H9 (cell line): ENCODE measurements around the gene GPATCH1. TPM values are rescaled to one million over a fixed set of nuclear protein-coding genes. Genes with fewer than 3 reads are reported as not detected.

Experiments
- DNase-seq: peaks from one replicate; pipeline ENCODE4 v3.0.0-alpha.2; 2017
- H2AFZ ChIP-seq: one replicate; pipeline ENCODE4 v1.6.1; 2013; ENCODE audit warnings: mild to moderate bottlenecking, low read length, control low read depth, moderate library complexity
- H2AK5ac ChIP-seq: 2 replicates; pipeline ENCODE4 v1.6.1; 2013; ENCODE audit warnings: low read length, control low read depth, mixed read lengths; ENCODE audit not compliant: insufficient read length
- H2BK120ac ChIP-seq: one replicate; pipeline ENCODE4 v1.6.1; 2013; ENCODE audit warnings: low read depth, mild to moderate bottlenecking, low read length, control low read depth, inconsistent platforms; ENCODE audit not compliant: poor library complexity, severe bottlenecking
- H2BK12ac ChIP-seq: 2 replicates; pipeline ENCODE4 v1.6.1; 2013; ENCODE audit warnings: low read length, control low read depth, mixed read lengths, low read depth; ENCODE audit not compliant: insufficient read length
- H2BK15ac ChIP-seq: 2 replicates; pipeline ENCODE4 v1.6.1; 2013; ENCODE audit warnings: low read depth, low read length, control low read depth
- H2BK20ac ChIP-seq: one replicate; pipeline ENCODE4 v1.6.1; 2013; ENCODE audit warnings: low read depth, mild to moderate bottlenecking, low read length, control low read depth, inconsistent platforms; ENCODE audit not compliant: poor library complexity, severe bottlenecking
- H2BK5ac ChIP-seq: 2 replicates; pipeline ENCODE4 v1.6.1; 2013; ENCODE audit warnings: low read length, control low read depth, mixed read lengths; ENCODE audit not compliant: insufficient read length
- H3K14ac ChIP-seq: 2 replicates; pipeline ENCODE4 v1.6.1; 2013; ENCODE audit warnings: low read length, control low read depth; ENCODE audit not compliant: insufficient read depth
- H3K18ac ChIP-seq: 2 replicates; pipeline ENCODE4 v1.6.1; 2013; ENCODE audit warnings: low read depth, mild to moderate bottlenecking, mixed read lengths, low read length, control low read depth; ENCODE audit not compliant: insufficient read length
- H3K23ac ChIP-seq: 2 replicates; pipeline ENCODE4 v1.6.1; 2013; ENCODE audit warnings: low read length, control low read depth, mixed read lengths, low read depth; ENCODE audit not compliant: insufficient read length
- H3K23me2 ChIP-seq: 2 replicates; pipeline ENCODE4 v1.6.1; 2013; ENCODE audit warnings: low read depth, mild to moderate bottlenecking, mixed read lengths, low read length, control low read depth; ENCODE audit not compliant: insufficient read length, poor library complexity, severe bottlenecking
- H3K27ac ChIP-seq: 2 replicates; pipeline ENCODE4 v1.5.1; 2013; ENCODE audit warnings: low read length, control low read depth, mixed read lengths, low read depth; ENCODE audit not compliant: insufficient read length
- H3K27me3 ChIP-seq: 2 replicates; pipeline ENCODE4 v1.6.1; 2013; ENCODE audit warnings: low read length, control low read depth, inconsistent platforms; ENCODE audit not compliant: insufficient read depth
- H3K4ac ChIP-seq: 2 replicates; pipeline ENCODE4 v1.6.1; 2013; ENCODE audit warnings: low read depth, mild to moderate bottlenecking, control low read depth, inconsistent platforms, low read length, moderate library complexity
- H3K4me1 ChIP-seq: 2 replicates; pipeline ENCODE4 v1.6.1; 2013; ENCODE audit warnings: low read length, control low read depth, inconsistent platforms; ENCODE audit not compliant: insufficient read depth
- H3K4me2 ChIP-seq: 2 replicates; pipeline ENCODE4 v1.6.1; 2013; ENCODE audit warnings: low read length, control low read depth, mixed read lengths; ENCODE audit not compliant: insufficient read length, insufficient read depth
- H3K56ac ChIP-seq: 2 replicates; pipeline ENCODE4 v1.6.1; 2013; ENCODE audit warnings: low read depth, mild to moderate bottlenecking, mixed read lengths, low read length, control low read depth; ENCODE audit not compliant: insufficient read length
- H3K79me1 ChIP-seq: 2 replicates; pipeline ENCODE4 v1.6.1; 2013; ENCODE audit warnings: low read depth, mild to moderate bottlenecking, moderate library complexity, low read length, control low read depth, inconsistent platforms; ENCODE audit not compliant: insufficient read depth, poor library complexity, severe bottlenecking
- H3K79me2 ChIP-seq: 2 replicates; pipeline ENCODE4 v1.6.1; 2013; ENCODE audit warnings: low read length, control low read depth, inconsistent platforms; ENCODE audit not compliant: insufficient read depth
- H3K9ac ChIP-seq: 2 replicates; pipeline ENCODE4 v1.6.1; 2013; ENCODE audit warnings: low read length, control low read depth, mixed read lengths; ENCODE audit not compliant: insufficient read length; ENCODE audit errors: extremely low read depth
- H3K9me3 ChIP-seq: one replicate; pipeline ENCODE4 v1.6.1; 2013; ENCODE audit warnings: low read depth, low read length, inconsistent platforms; ENCODE audit not compliant: control insufficient read depth
- H3T11ph ChIP-seq: one replicate; pipeline ENCODE4 v1.6.1; 2013; ENCODE audit warnings: mild to moderate bottlenecking, low read length, control low read depth, inconsistent platforms
- H4K20me1 ChIP-seq: one replicate; pipeline ENCODE4 v1.6.1; 2013; ENCODE audit not compliant: control insufficient read depth, insufficient read length, insufficient read depth
- H4K5ac ChIP-seq: 2 replicates; pipeline ENCODE4 v1.6.1; 2013; ENCODE audit warnings: low read depth, mild to moderate bottlenecking, mixed read lengths, low read length, control low read depth; ENCODE audit not compliant: insufficient read length
- H4K8ac ChIP-seq: replicated peaks from 2 replicates; pipeline ENCODE4 v1.6.1; 2013; ENCODE audit warnings: low read length, control low read depth, mixed read lengths, low read depth; ENCODE audit not compliant: insufficient read length
- H4K91ac ChIP-seq: 2 replicates; pipeline ENCODE4 v1.6.1; 2013; ENCODE audit warnings: low read depth, mild to moderate bottlenecking, moderate library complexity, mixed read lengths, low read length, control low read depth; ENCODE audit not compliant: insufficient read length
- H3K27ac Mint-ChIP-seq, 3 experiments: 2 replicates in 2 of 3; 3 replicates in 1 of 3; pipeline ENCODE4 v1.8.0; 2020 to 2021; ENCODE audit warnings: mixed read lengths in 3 of 3, mild to moderate bottlenecking in 1 of 3, moderate library complexity in 1 of 3
- H3K27me3 Mint-ChIP-seq: 2 replicates; pipeline ENCODE4 v1.8.0; 2021; ENCODE audit warnings: low read depth, mild to moderate bottlenecking, moderate library complexity, mixed read lengths
- H3K36me3 Mint-ChIP-seq, 3 experiments: 2 replicates in 2 of 3; 3 replicates in 1 of 3; pipeline ENCODE4 v1.8.0; 2020 to 2021; ENCODE audit warnings: low read depth in 3 of 3, mixed read lengths in 3 of 3; ENCODE audit not compliant: insufficient read depth in 1 of 3
- H3K4me1 Mint-ChIP-seq, 2 experiments: 2 replicates each; pipeline ENCODE4 v1.8.0; 2020; ENCODE audit warnings: mixed read lengths in 2 of 2
- H3K4me3 Mint-ChIP-seq, 2 experiments: 2 replicates in 1 of 2; 3 replicates in 1 of 2; pipeline ENCODE4 v1.8.0; 2020 to 2021; ENCODE audit warnings: mild to moderate bottlenecking in 2 of 2, mixed read lengths in 2 of 2, moderate library complexity in 1 of 2
- H3K9me3 Mint-ChIP-seq, 2 experiments: 2 replicates in 1 of 2; 3 replicates in 1 of 2; pipeline ENCODE4 v1.8.0; 2020; ENCODE audit warnings: mild to moderate bottlenecking in 2 of 2, mixed read lengths in 2 of 2, moderate library complexity in 1 of 2
- CTCF ChIP-seq: fragments of 200-600 bp; sonication (generic); conservative IDR thresholded peaks from 3 replicates; pipeline ENCODE4 v1.8.0; 2021; ENCODE audit warnings: antibody characterized with exemption, mild to moderate bottlenecking
- WGBS: extraction: QIAGEN DNeasy Blood & Tissue Kit; methylation state at CpG from one replicate; pipeline ENCODE4 v1.1.7; 2013; ENCODE audit warnings: missing lambda C conversion rate, low lambda C conversion rate, mixed read lengths; ENCODE audit not compliant: insufficient read length; ENCODE audit errors: extremely low coverage; 5-methylcytosine and 5-hydroxymethylcytosine counted together
- total RNA-seq: library from RNA; stranded (reverse); gene quantifications from 2 replicates; pipeline ENCODE4 v1.2.1, GENCODE V29; 2021

GPATCH1 gene
- total RNA-seq, 1 experiment from 2014 or later: 11.7 TPM

DNA sequence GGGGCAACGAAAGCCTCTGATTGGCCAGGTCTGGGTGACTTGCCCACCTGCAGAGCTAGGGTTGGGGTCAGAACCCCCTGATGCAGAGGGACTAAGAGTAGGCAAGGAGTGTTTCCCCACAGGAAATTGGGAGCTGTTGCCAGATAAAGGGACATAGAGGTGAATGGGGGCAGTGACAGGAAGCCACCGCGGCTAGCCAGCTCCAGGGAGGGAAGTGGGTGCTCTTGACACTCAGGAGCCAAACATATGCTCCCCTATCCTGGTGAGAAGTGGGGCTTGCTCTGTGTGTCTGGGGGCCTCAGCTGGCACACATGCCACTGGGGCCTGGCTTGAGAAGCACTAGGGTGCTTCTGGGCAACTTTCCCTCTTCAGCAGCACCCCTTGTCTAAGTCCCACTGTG, 76.9 kb downstream of the GPATCH1 start:
- H3K18ac ChIP-seq: no peak overlapping the region
- H4K5ac ChIP-seq: no peak overlapping the region
- H3T11ph ChIP-seq: no peak overlapping the region
- H3K14ac ChIP-seq: no peak overlapping the region
- no peak overlapping the region for H2BK12ac ChIP-seq
- no peak overlapping the region for H2BK5ac ChIP-seq
- H3K4me2 ChIP-seq: no peak overlapping the region
- no peak overlapping the region for H3K27ac ChIP-seq
- Mint-ChIP-seq H3K36me3 (0 out of 7 replicates have a peak, but pooled peaks cover 0 to 2% (median 0%) of the 10 kb centered on the region in 3 experiments), H3K4me1 (no peaks in the 10 kb centered on the region), H3K27me3 (no peaks in the 10 kb centered on the region; the same call in 1 of the 2 replicates), H3K9me3 (peaks cover 2 to 3% of the 10 kb centered on the region in 2 experiments; a peak in 3 of 5 replicates), H3K4me3 (no peak overlapping the region; a peak in 1 of 5 replicates), H3K27ac (no peak overlapping the region)
- no peak overlapping the region for H2BK15ac ChIP-seq
- no peak overlapping the region for H3K4ac ChIP-seq
- H2AFZ ChIP-seq: no peak overlapping the region
- H2BK20ac ChIP-seq: no peak overlapping the region
- H3K23me2 ChIP-seq: no peaks in the 10 kb centered on the region
- H3K79me1 ChIP-seq: no peaks in the 10 kb centered on the region
- no peaks in the 10 kb centered on the region for H3K4me1 ChIP-seq
- H4K20me1 ChIP-seq: no peaks in the 10 kb centered on the region
- TF ChIP-seq CTCF: no peak
- WGBS: no CpG with 5 or more reads among the region's 3 CpGs
- H3K56ac ChIP-seq: no peak overlapping the region
- no peaks in the 10 kb centered on the region for H3K79me2 ChIP-seq
- H4K8ac ChIP-seq: no peak overlapping the region
- no peak for DNase-seq
- H4K91ac ChIP-seq: no peak overlapping the region
- no peaks in the 10 kb centered on the region for H3K9me3 ChIP-seq
- H2AK5ac ChIP-seq: no peak overlapping the region
- H3K9ac ChIP-seq: no peak overlapping the region
- no peak overlapping the region for H2BK120ac ChIP-seq
- no peak overlapping the region for H3K23ac ChIP-seq
- no peaks in the 10 kb centered on the region for H3K27me3 ChIP-seq
